NB4 (cell line): ENCODE results near the gene KLHL34.

Experiments
- MYC ChIP-seq: IDR thresholded peaks from 2 replicates; pipeline ENCODE4 v1.6.1; 2011; ENCODE audit warnings: low read depth, low read length
- POLR2A ChIP-seq: IDR thresholded peaks from 2 replicates; pipeline ENCODE4 v1.6.1; 2011; ENCODE audit warnings: mild to moderate bottlenecking; ENCODE audit not compliant: insufficient read length; ENCODE audit errors: extremely low read depth
- TF ChIP-seq, protein P1 (sequence below): IDR thresholded peaks from one replicate; pipeline ENCODE4 v1.5.1; 2012; ENCODE audit warnings: low read depth, low read length
- TF ChIP-seq, protein P2 (sequence below): IDR thresholded peaks from 2 replicates; pipeline ENCODE4 v1.6.1; 2011; ENCODE audit warnings: low read depth, low read length

DNA sequence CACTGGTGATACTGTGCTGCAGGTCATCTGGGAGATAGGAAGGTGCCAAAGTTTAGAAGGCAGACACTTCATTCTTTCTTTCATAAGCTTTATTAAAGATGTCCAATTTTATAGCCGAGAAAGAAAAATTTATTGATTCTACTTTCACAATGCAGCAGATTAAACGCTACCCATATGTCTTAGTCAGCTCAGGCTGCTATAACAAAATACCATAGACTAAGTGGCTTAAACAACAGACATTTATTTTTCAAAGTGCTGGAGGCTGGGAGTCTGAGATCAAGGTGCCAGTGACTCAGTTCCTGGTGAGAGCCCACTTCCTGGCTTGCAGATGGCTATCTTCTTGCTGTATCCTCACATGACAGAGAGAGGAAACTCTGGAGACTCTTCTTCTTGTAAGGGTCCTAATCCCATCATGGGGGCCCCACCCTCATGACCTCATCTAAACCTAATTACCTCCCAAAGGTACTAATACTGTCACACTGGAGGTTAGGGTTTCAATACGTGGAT, 33.4 kb upstream of the KLHL34 start:
- TF ChIP-seq, protein P1, sequence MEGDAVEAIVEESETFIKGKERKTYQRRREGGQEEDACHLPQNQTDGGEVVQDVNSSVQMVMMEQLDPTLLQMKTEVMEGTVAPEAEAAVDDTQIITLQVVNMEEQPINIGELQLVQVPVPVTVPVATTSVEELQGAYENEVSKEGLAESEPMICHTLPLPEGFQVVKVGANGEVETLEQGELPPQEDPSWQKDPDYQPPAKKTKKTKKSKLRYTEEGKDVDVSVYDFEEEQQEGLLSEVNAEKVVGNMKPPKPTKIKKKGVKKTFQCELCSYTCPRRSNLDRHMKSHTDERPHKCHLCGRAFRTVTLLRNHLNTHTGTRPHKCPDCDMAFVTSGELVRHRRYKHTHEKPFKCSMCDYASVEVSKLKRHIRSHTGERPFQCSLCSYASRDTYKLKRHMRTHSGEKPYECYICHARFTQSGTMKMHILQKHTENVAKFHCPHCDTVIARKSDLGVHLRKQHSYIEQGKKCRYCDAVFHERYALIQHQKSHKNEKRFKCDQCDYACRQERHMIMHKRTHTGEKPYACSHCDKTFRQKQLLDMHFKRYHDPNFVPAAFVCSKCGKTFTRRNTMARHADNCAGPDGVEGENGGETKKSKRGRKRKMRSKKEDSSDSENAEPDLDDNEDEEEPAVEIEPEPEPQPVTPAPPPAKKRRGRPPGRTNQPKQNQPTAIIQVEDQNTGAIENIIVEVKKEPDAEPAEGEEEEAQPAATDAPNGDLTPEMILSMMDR, result no peak
- TF ChIP-seq MYC (no peak), POLR2A (no peak)
- TF ChIP-seq, protein P2, sequence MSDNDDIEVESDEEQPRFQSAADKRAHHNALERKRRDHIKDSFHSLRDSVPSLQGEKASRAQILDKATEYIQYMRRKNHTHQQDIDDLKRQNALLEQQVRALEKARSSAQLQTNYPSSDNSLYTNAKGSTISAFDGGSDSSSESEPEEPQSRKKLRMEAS, result no peak
